Measurements from ENCODE around the gene NBEA.

Gene NBEA

DNA sequence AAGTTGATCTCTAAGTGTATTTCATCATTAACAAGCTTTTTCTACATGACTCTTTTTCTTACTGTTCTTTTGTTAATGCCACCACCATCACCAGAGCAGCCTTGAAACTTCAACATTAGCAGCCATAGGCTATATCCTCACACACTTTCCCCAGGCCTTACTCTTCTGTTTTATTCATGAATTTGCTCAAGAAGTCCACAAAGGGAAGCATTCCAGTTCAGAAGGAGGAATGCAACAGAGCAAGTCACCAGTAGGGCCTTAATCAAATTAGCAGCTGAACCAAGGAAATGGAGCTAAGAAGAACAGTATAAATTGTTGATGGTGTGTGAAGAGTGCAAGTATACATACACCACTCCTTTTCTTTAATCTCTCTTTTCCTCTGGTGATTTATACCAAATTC lies 223.1 kb downstream of the NBEA start:
- no peak for DNase-seq (ENCODE audit: low read depth in 2 of 2)

GRCh38 chr13:35179494-35179893 lies 237.4 kb downstream of the NBEA start:
- DNase-seq (ENCODE audit: low read depth in 2 of 2): no peak

DNA sequence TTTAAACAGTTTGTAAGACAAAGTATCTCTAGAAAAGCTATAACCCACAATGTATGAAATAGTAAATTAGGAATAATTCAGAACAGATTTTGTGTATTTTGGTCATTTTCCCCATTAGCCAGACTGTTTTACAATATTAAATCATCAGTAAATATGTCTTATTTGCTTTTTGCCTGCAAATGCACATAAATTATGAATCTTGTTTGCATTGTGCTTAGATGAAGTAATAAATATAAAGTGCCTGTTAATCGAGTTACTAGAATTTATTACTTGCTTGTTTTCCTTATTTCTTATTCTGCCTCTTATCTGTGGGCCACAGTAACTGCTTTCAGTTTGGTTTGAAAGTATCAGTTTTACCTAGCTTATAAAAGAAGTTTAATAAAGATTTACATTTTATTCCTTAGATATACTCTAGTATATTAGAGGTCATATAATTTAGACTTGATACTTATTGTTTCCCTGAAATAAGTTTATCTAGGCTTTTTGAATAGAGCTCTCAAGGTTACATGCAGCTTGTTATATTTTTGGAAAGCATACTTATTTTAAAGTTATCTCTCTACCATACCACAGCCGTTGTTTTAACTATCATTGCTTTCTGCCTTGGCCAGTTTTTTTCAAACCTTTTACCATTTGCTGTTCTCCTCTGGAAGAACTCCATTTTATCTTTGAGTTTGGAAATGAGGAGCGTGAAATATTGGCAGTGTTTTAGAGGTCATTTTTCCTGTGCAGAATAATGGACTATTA lies 238.0 kb downstream of the NBEA start:
- no peak for DNase-seq (ENCODE audit: low read depth in 2 of 2)

GRCh38 chr13:35190241-35190640 lies 248.2 kb downstream of the NBEA start:
- no peak for DNase-seq (ENCODE audit: low read depth in 2 of 2)

DNA sequence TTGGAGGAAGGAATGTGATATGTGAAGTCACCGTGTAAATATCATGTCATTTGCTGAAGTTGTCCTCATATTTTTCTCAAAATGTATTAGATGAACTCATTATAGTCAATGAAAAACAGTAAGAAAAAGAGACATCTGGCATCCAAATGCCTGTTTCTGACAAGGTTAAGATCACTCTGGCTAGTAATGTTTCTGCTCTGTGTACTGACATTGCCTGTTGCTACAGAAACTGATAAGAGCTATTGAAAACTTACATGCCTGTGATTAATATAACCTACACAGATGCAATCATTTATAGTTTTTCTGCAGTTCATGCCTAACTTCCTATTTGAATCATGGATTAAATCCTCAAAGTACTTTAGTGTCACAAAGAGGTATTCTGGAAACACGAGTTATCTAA lies 249.8 kb downstream of the NBEA start:
- DNase-seq (ENCODE audit: low read depth in 2 of 2): no peak

GRCh38 chr13:35198613-35199200 lies 256.6 kb downstream of the NBEA start:
- no peak for DNase-seq (ENCODE audit: low read depth in 2 of 2)

- DNase-seq (ENCODE audit: low read depth in 2 of 2): no peak
Observed at GRCh38 chr13:35208587-35208986, 266.5 kb downstream of the NBEA start.

GRCh38 chr13:35210261-35210660 lies 268.2 kb downstream of the NBEA start:
- no peak for DNase-seq (ENCODE audit: low read depth in 2 of 2)

DNA sequence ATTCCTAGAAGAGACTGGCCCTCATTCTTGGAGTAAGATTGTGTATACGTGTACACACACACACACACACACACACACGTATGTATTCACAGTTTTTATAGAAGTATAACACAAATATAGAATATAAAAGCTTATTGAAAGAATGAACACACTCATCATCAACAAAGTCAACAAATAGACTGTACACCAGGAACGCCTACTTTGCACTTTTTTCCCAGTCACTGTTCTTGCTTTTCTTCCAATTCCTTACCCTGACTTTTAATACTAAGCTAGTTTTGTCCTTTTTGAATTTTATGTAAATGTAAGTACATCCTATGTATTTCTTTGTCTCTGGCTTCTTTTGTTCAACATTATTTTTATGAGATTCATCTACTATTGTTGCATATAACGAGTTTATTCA lies 269.9 kb downstream of the NBEA start:
- DNase-seq (ENCODE audit: low read depth in 2 of 2): no peak

DNA sequence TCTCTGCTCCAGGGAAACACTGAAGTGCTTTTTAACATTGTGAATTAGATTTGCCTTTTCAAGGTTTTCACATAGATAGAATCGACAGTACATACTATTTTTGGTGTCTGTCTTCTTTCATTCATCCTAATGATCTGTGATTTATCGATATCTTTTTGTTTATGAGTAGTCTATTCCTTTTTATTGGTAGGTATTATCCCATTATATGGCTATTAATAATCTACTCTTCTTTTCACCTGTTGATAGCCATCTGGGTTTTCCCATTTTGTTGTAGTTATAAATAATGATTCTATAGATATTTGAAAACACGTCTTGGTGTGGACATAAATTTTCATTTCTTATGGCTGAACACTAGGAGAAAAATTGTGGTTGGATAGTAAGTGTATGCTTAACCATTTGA lies 271.8 kb downstream of the NBEA start:
- DNase-seq (ENCODE audit: low read depth in 2 of 2): no peak

DNA sequence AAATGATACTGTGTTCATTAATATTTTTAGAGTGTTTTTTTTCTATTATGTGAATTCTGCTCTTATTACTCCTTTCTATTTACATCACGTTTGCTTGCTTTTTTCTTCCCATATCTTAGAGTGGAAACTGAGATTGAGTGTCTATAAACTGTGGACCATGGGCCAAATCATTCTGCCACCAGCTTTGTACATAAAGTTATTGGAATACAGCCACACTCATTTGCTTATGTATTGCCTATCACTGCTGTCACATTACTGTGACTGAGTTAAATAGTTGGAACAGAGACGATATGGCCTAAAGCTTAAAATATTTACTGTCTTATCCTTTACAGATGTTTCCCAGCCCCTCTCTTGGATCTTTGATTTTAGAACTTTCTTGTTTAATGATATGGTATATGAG lies 274.1 kb downstream of the NBEA start:
- DNase-seq (ENCODE audit: low read depth in 2 of 2): no peak

GRCh38 chr13:35219021-35219420 lies 277.0 kb downstream of the NBEA start:
- no peak for DNase-seq (ENCODE audit: low read depth in 2 of 2)

GRCh38 chr13:35225159-35225558 lies 283.1 kb downstream of the NBEA start:
- DNase-seq (ENCODE audit: low read depth in 2 of 2): no peak

DNA sequence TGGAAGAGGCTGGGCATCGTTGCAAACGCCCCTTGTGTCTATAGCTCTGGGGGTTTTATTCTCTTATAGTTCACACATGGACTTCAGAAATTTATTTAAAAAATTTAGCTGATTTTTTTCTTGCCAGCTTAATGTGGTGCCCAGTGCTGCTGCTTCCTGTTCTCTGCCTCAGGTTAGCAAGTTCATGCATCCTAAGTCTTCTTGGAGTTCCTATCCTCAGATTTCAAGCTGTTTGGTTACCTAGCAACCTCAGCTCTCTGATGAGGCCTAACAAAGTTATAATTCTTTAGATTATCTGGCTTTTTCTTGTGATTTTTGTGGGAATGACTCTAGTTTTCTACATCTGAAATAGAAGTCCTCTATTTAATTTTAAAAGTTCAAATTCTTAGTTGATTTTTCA lies 283.5 kb downstream of the NBEA start:
- DNase-seq (ENCODE audit: low read depth in 2 of 2): no peak

DNA sequence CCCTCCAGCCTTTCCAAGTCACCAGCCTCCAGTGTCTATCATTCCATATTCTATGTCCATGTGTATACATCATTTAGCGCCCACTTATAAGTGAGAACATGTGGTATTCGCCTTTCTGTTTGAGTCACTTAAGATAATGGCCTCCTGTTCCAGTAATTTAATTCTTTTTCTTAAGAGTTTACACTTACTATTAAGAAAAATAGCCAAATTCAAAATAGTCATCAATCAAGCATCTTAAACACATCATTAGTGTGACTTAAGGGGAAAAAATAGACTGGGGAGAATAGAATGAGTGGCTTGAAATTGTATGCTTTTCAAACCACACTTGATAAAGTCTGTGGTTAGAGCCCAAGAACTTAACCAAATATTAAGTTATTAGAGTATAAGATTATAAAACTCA lies 286.5 kb downstream of the NBEA start:
- no peak for DNase-seq (ENCODE audit: low read depth in 2 of 2)

GRCh38 chr13:35231426-35231825 lies 289.4 kb downstream of the NBEA start:
- DNase-seq (ENCODE audit: low read depth in 2 of 2): no peak

GRCh38 chr13:35238274-35238673 lies 296.2 kb downstream of the NBEA start:
- DNase-seq (ENCODE audit: low read depth in 2 of 2): no peak

DNA sequence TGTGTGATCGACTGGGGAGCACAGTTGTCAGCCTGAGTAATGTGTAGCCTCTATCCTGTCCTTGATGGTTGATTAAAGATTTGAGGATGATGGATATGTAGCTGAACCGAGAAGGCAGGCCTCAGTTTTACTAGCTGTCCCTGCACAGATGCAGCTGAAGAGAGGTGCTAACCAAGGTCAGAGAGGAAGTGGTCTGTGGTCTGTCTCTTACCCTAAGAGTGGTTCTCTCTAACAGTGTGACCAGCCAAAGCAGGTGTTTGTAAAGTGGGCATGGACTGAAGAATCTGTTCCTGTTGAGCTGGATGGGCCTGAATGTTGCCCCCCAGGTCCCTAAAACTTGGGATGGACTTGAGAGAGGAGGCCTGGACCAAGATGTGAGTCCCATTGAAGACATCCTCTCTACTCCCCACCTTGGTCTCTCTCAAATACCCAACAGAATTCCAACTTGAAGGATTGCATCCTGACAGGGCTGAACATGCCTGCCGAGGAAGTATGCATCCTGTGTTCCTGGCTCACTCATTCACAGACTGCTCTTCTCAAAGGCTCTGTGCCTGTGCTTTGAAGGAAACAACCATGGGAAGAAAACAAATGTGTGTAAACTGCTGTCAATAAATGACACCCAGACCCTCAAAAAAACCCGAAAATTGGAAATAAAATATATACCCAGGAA lies 310.6 kb downstream of the NBEA start:
- DNase-seq (ENCODE audit: low read depth in 2 of 2): no peak

- DNase-seq (ENCODE audit: low read depth in 2 of 2): no peak
Observed at GRCh38 chr13:35255241-35255640, 313.2 kb downstream of the NBEA start.

DNA sequence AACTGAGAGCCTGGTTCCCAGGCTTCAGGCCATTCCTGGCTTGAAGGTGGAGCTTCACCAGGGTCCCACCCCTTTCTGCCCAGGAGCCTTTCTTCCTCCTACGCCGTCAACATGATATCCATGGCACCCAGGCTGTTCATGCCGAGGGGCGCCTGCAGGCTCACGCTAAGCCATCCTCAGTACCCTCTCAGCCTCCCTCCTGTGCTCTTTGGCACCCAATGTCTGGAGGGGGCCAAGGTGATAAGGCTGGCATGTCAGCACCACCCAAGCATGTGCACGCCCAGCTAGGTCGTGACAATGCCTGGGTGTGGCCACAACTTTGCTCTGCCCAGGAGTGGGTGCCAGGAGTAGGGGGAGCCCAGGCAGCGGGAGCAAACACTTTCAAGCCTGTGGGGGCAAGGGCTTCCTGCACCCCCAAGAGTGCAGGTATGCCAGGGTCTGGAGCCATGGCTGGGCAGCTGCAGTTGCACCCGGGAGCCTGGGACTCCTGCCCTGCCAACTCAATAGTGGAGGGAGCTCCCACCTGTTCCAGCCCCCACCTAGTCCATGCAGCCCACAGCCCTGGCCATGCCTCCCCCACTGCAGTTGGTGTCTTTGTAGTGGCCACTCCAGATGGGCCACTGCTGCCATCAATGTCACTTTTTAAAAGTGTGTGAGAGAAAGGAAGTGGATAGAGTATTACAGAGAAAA lies 314.5 kb downstream of the NBEA start:
- DNase-seq (ENCODE audit: low read depth in 2 of 2): no peak

DNA sequence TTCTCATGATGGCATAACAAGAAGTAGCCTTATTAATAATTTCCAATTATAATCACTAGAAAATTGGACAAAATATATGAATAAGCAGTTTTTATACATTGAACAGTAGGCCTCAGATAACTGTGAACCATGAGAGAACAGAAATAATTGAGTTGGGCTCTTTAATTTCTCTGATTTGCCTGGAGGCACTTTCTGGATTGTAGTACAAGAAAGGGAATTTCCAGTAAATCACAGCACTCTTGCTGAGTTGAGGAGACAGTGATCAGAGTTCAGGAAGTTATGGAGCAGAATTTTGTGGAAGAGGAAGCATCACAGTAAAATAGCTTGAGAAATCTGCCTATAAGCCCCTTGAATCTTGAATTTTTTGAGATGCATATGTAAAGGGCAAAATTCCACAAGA lies 318.2 kb downstream of the NBEA start:
- DNase-seq (ENCODE audit: low read depth in 2 of 2): no peak

GRCh38 chr13:35266412-35266811 lies 324.3 kb downstream of the NBEA start:
- DNase-seq (ENCODE audit: low read depth in 2 of 2): no peak

- no peak for DNase-seq (ENCODE audit: low read depth in 2 of 2)
Observed at GRCh38 chr13:35278917-35279316, 336.8 kb downstream of the NBEA start.
